Smooth muscle cell (in vitro differentiated cells): ENCODE data around the gene FAM98C. TPM values are rescaled to one million over a fixed set of nuclear protein-coding genes. Genes with fewer than 3 reads are reported as not detected.
"Not testable (repeated sequence)": the region's sequence is repeated elsewhere in the genome, so short reads cannot be mapped to it uniquely, and the experiment has no call there.

Experiments used
- DNase-seq: peaks from one replicate; lab custom pipeline; 2025; ENCODE audit not compliant: unreplicated experiment; lab: John Stamatoyannopoulos, UW
- H2AFZ ChIP-seq: fragments of 200-600 bp; sonication (generic); 2 replicates; pipeline ENCODE4 v1.6.0; 2016; ENCODE audit warnings: antibody characterized with exemption, low read depth, mild to moderate bottlenecking
- H3F3A ChIP-seq: fragments of 200-600 bp; sonication (generic); 2 replicates; pipeline ENCODE4 v1.6.0; 2017; ENCODE audit warnings: antibody characterized with exemption, low read depth
- H3K27ac ChIP-seq: fragments of 200-600 bp; sonication (generic); 2 replicates; pipeline ENCODE4 v1.5.1; 2016; ENCODE audit warnings: low read depth, mild to moderate bottlenecking
- H3K27me3 ChIP-seq: fragments of 200-600 bp; sonication (generic); 2 replicates; pipeline ENCODE4 v1.6.1; 2016; ENCODE audit warnings: low read depth, mild to moderate bottlenecking
- H3K36me3 ChIP-seq: fragments of 200-600 bp; sonication (generic); 2 replicates; pipeline ENCODE4 v1.5.1; 2016; ENCODE audit warnings: low read depth
- H3K4me1 ChIP-seq: fragments of 200-600 bp; sonication (generic); 2 replicates; pipeline ENCODE4 v1.5.1; 2016; ENCODE audit warnings: low read depth
- H3K4me2 ChIP-seq: fragments of 200-600 bp; sonication (generic); 2 replicates; pipeline ENCODE4 v1.6.0; 2016; ENCODE audit warnings: mild to moderate bottlenecking
- H3K4me3 ChIP-seq: fragments of 200-600 bp; sonication (generic); 2 replicates; pipeline ENCODE4 v1.5.1; 2016; ENCODE audit warnings: mild to moderate bottlenecking
- H3K79me2 ChIP-seq: fragments of 200-600 bp; sonication (generic); 2 replicates; pipeline ENCODE4 v1.6.0; 2016; ENCODE audit warnings: low read depth, mild to moderate bottlenecking
- H3K9ac ChIP-seq: fragments of 200-600 bp; sonication (generic); 2 replicates; pipeline ENCODE4 v1.6.0; 2016; ENCODE audit warnings: low read depth
- H3K9me3 ChIP-seq: fragments of 200-600 bp; sonication (generic); replicated peaks from 2 replicates; pipeline ENCODE4 v1.5.1; 2016; ENCODE audit warnings: low read depth
- H4K20me1 ChIP-seq: fragments of 200-600 bp; sonication (generic); 2 replicates; pipeline ENCODE4 v1.6.0; 2016; ENCODE audit warnings: low read depth
- CTCF ChIP-seq: fragments of 200-600 bp; sonication (generic); IDR thresholded peaks from 2 replicates; pipeline ENCODE4 v1.5.1; 2017; ENCODE audit warnings: borderline replicate concordance, mild to moderate bottlenecking, antibody characterized with exemption; ENCODE audit not compliant: insufficient read depth, poor library complexity, severe bottlenecking
- WGBS: methylation state at CpG from one replicate; pipeline ENCODE4 v1.1.7; 2016; ENCODE audit warnings: low lambda C conversion rate; 5-methylcytosine and 5-hydroxymethylcytosine counted together
- polyA plus RNA-seq: library from polyadenylated mRNA; unstranded; fragments of >200 nt; fragmentation: Nextera tagmentation; extraction: Ambion mirVana; gene quantifications from 2 replicates; pipeline ENCODE4 v1.2.1, GENCODE V29; 2016
- total RNA-seq: library from RNA; depleted of rRNA; stranded (reverse); fragments of >200 nt; gene quantifications from 2 replicates; pipeline ENCODE4 v1.2.3, GENCODE V29; 2014

The FAM98C gene
- total and polyA plus RNA-seq, 2 experiments from 2014 or later, result 8.5 to 15.9 TPM

- H3K9ac ChIP-seq, result no peak overlapping the region
- H3K27me3 ChIP-seq, result no peaks in the 10 kb centered on the region
- H3K79me2 ChIP-seq, result no peaks in the 10 kb centered on the region
- H3K9me3 ChIP-seq, result no peaks in the 10 kb centered on the region
- H3F3A ChIP-seq, result no peaks in the 10 kb centered on the region
- peak overlapping the region; percentile 19 for H3K27ac ChIP-seq
- H4K20me1 ChIP-seq, result no peaks in the 10 kb centered on the region
- WGBS, result 10% methylated on average over 18 of the region's 18 CpGs
- H3K36me3 ChIP-seq, result no peaks in the 10 kb centered on the region
- peak overlapping the region; percentile 91 for H3K4me2 ChIP-seq
- no peak for DNase-seq
- H3K4me3 ChIP-seq, result peak overlapping the region; percentile 83
- no peak for TF ChIP-seq CTCF
- H2AFZ ChIP-seq, result peak overlapping the region; percentile 69
- H3K4me1 ChIP-seq, result no peaks in the 10 kb centered on the region
Measured at GRCh38 chr19:38402623-38402966, 298 bp upstream of the FAM98C start.

GRCh38 chr19:38404858-38405257, 2.0 kb downstream of the FAM98C start:
- no peak overlapping the region for H3K9ac ChIP-seq
- H3K4me2 ChIP-seq, result no peak overlapping the region
- no peak overlapping the region for H3K4me3 ChIP-seq
- H3K79me2 ChIP-seq, result no peaks in the 10 kb centered on the region
- H3K27ac ChIP-seq, result no peak overlapping the region
- H3K36me3 ChIP-seq, result no peaks in the 10 kb centered on the region
- H3K4me1 ChIP-seq, result no peaks in the 10 kb centered on the region
- no peaks in the 10 kb centered on the region for H3F3A ChIP-seq
- DNase-seq, result no peak
- WGBS, result 93% methylated on average over 6 of the region's 6 CpGs
- no peak overlapping the region for H2AFZ ChIP-seq
- no peak for TF ChIP-seq CTCF
- H3K27me3 ChIP-seq, result no peaks in the 10 kb centered on the region
- no peaks in the 10 kb centered on the region for H4K20me1 ChIP-seq
- H3K9me3 ChIP-seq, result no peaks in the 10 kb centered on the region

GRCh38 chr19:38405276-38405675, 2.4 kb downstream of the FAM98C start:
- Histone ChIP-seq H3K36me3 (no peaks in the 10 kb centered on the region), H2AFZ (no peak overlapping the region), H3K9me3 (no peaks in the 10 kb centered on the region), H3K4me2 (no peak overlapping the region), H3K79me2 (no peaks in the 10 kb centered on the region), H3K4me3 (no peak overlapping the region), H4K20me1 (no peaks in the 10 kb centered on the region), H3F3A (no peaks in the 10 kb centered on the region), H3K9ac (no peak overlapping the region), H3K27ac (no peak overlapping the region), H3K27me3 (no peaks in the 10 kb centered on the region), H3K4me1 (no peaks in the 10 kb centered on the region)
- DNase-seq, result no peak
- 95% methylated on average over 8 of the region's 8 CpGs for WGBS
- TF ChIP-seq CTCF, result no peak

- no peak overlapping the region for H3K27ac ChIP-seq
- no peak overlapping the region for H2AFZ ChIP-seq
- H3K4me3 ChIP-seq, result no peak overlapping the region
- H3K27me3 ChIP-seq, result no peaks in the 10 kb centered on the region
- H3K36me3 ChIP-seq, result no peaks in the 10 kb centered on the region
- no peaks in the 10 kb centered on the region for H3K4me1 ChIP-seq
- no peak for DNase-seq
- no peaks in the 10 kb centered on the region for H3K79me2 ChIP-seq
- no peaks in the 10 kb centered on the region for H4K20me1 ChIP-seq
- no peaks in the 10 kb centered on the region for H3F3A ChIP-seq
- no peak overlapping the region for H3K4me2 ChIP-seq
- WGBS, result 87% methylated on average over 7 of the region's 7 CpGs
- TF ChIP-seq CTCF, result no peak
- no peak overlapping the region for H3K9ac ChIP-seq
- no peaks in the 10 kb centered on the region for H3K9me3 ChIP-seq
Measured at GRCh38 chr19:38409631-38410133, 6.8 kb downstream of the FAM98C start.

- not testable (repeated sequence) for H4K20me1 ChIP-seq, H3K4me2 ChIP-seq, H3K27ac ChIP-seq, H3K4me1 ChIP-seq, H3F3A ChIP-seq, H3K36me3 ChIP-seq, H3K4me3 ChIP-seq, H3K79me2 ChIP-seq, H3K9me3 ChIP-seq, H3K9ac ChIP-seq, H3K27me3 ChIP-seq, H2AFZ ChIP-seq, DNase-seq
- WGBS, result 87% methylated on average over 6 of the region's 6 CpGs
Measured at GRCh38 chr19:38410407-38410806, 7.5 kb downstream of the FAM98C start.
